SU-DHL-6 (cell line): ENCODE data around the gene WNT7A.

Experiments used
- CTCF ChIP-seq: fragments of 200-600 bp; sonication (generic); IDR thresholded peaks from one replicate; pipeline ENCODE4 v1.5.1; 2017; ENCODE audit warnings: antibody characterized with exemption, mild to moderate bottlenecking, low read length, moderate library complexity; ENCODE audit not compliant: insufficient read depth, poor library complexity, severe bottlenecking
- EZH2phosphoT487 ChIP-seq: fragments of 200-600 bp; sonication (generic), shearing (Covaris generic); conservative IDR thresholded peaks from 2 replicates; pipeline ENCODE4 v1.6.1; 2018; ENCODE audit warnings: mild to moderate bottlenecking, antibody characterized with exemption, low read length, moderate library complexity, mixed read lengths

DNA sequence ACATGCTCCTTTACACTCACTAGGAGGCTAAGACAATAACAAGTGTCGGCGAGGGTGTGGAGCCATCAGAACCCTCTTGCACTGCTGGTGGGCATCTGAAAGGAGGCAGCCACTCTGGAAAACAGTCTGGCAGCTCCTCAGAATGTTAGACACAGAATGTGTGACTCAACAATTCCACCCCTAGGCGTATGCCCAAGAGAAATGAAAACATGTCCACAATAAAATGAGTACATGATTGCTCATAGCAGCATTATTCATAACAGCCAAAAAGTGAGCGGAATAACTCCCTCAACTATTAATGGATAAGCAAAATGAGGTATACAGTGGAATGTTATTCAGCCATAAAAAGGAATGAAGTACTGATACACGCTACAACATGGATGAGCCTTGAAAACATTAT lies 57.8 kb downstream of the WNT7A start:
- TF ChIP-seq CTCF (no peak), EZH2phosphoT487 (no peak)
